Omental fat pad (tissue), 4 donors: ENCODE measurements around the gene CELA1. TPM values are rescaled to one million over a fixed set of nuclear protein-coding genes. Genes with fewer than 3 reads are reported as not detected.

Experiments
- ATAC-seq: fragments of 150-250 bp; one replicate; pipeline ENCODE4 v1.9.1; 2016; ENCODE audit warnings: mild to moderate bottlenecking, moderate library complexity; ENCODE audit not compliant: low FRiP score
- DNase-seq: peaks from one replicate; pipeline ENCODE4 v3.0.0-alpha.2; 2019; ENCODE audit warnings: low spot score
- CTCF ChIP-seq, 3 donors: fragments of 450-650 bp; IDR thresholded peaks; one replicate each; pipeline ENCODE4 v1.5.1; 2016 to 2017; ENCODE audit warnings: antibody characterized with exemption in 3 of 3, mild to moderate bottlenecking in 3 of 3, moderate library complexity in 2 of 3
- total RNA-seq, 4 donors: library from RNA; depleted of rRNA; stranded (reverse); fragments of >200 nt; gene quantifications; one replicate each; pipeline ENCODE4 v1.1.0, GENCODE V29; 2016

The CELA1 gene
- total RNA-seq, 4 donors from 2014 or later, result not detected

DNA sequence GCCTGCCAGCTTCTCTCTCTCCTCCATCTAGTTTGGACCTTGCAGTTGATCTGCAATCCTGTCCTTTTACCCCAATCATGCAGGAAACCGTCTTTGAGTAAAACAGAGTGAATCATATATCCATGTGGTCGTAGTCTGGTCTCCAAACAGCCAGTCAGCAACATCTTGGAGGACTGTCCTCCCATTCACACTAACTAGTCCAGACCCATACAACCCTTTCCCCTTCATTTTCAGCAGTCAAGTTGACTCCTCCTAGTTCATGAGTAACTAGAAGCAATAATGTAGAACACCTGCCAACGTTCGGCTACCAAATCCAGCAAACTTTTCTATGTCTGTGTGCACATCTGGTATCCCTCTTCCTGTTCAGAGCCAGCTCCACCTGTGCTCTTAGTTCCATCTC, 11.7 kb downstream of the CELA1 start:
- no peak for TF ChIP-seq CTCF (IDR thresholded peaks at IDR 0.05)
- DNase-seq (no peak), ATAC-seq (no peak)

- ATAC-seq (no peak), DNase-seq (no peak)
- no peak for TF ChIP-seq CTCF (IDR thresholded peaks at IDR 0.05)
Measured at GRCh38 chr12:51333536-51333935, 12.9 kb downstream of the CELA1 start.

DNA sequence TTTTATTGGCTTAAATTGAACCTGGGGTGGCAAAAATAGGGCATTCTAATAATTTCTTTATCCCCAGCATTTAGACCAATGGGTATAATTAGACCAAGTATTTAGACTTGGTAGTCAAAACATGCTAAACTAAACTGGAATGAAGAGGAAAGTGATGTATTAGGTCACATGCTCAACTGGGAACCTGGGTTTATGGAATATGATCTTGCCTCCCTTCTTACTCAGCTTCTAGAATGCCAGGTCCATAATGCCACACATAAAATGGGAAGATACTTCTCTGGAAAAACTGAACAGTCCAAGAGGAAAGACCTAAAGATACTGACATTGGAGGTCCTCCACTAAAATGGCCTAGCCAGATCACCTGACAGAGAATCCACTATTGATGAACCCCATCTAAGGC, 16.3 kb downstream of the CELA1 start:
- no peak for TF ChIP-seq CTCF (IDR thresholded peaks at IDR 0.05)
- ATAC-seq, result no peak
- DNase-seq, result no peak

- ATAC-seq, result no peak
Measured at GRCh38 chr12:51329742-51330141, 16.7 kb downstream of the CELA1 start.

GRCh38 chr12:51328587-51328986, 17.9 kb downstream of the CELA1 start:
- ATAC-seq (no peak), DNase-seq (no peak)
- TF ChIP-seq CTCF (IDR thresholded peaks at IDR 0.05), result no peak

More at GRCh38 chr12:51329742-51330141, 16.7 kb downstream of the CELA1 start:
- no peak for DNase-seq
- no peak for TF ChIP-seq CTCF (IDR thresholded peaks at IDR 0.05)

- TF ChIP-seq CTCF (IDR thresholded peaks at IDR 0.05), result no peak
- DNase-seq (no peak), ATAC-seq (no peak)
Measured at GRCh38 chr12:51326698-51327439, 19.6 kb downstream of the CELA1 start.

DNA sequence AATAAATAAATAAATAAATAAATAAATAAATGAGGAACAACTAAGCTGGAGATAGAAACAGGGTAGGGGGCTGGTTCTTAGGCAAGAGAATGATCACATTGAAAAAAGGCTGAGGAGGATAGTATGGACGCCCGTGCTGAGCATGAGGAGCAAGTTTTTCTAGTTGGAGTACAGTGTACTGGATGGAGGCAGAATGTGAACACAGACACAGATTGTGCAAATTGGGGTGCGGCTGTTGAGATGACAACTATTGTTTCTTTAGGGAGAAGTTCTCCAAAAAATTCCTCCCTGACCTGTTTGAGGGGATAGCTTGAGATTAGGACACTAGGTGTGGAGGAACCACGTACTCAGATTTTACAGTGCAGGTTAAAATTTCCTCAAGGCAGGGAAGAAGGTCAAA, 21.5 kb downstream of the CELA1 start:
- DNase-seq, result no peak

More for the DNA sequence above, 21.5 kb downstream of the CELA1 start:
- ATAC-seq, result no peak
- no peak for TF ChIP-seq CTCF (IDR thresholded peaks at IDR 0.05)
